LNCAP (cell line): Measurements from ENCODE around the gene MGMT.

Experiments used
- CTCF ChIP-seq: fragments of 450-650 bp; IDR thresholded peaks from 2 replicates; pipeline ENCODE4 v1.5.1; 2017; ENCODE audit warnings: mild to moderate bottlenecking

MGMT gene

GRCh38 chr10:129593953-129594352 is 126.9 kb downstream of the MGMT start:
- no peak for TF ChIP-seq CTCF

GRCh38 chr10:129594811-129595210 is 127.8 kb downstream of the MGMT start:
- TF ChIP-seq CTCF = no peak

GRCh38 chr10:129598413-129598812 is 131.4 kb downstream of the MGMT start:
- no peak for TF ChIP-seq CTCF

DNA sequence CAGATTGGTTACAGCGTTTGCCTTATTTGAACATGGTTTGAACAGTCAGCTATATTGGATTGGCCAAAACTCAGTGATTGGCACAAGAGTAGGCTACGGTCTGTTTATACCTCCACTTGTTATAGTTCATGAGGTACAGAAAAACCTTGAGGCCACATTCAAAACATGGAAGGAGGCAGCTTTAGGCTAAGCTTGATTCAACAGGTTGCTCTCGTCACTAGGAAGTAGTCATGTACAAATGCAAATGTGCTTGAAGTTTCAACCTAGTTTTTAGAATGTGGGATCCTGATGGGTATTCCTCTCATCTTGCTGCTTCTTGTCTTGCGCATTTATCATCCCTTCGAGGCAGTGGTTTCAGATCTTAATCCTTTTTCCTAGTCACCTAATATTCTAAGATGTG is 132.1 kb downstream of the MGMT start:
- TF ChIP-seq CTCF = no peak

GRCh38 chr10:129601737-129602136 is 134.7 kb downstream of the MGMT start:
- no peak for TF ChIP-seq CTCF

- no peak for TF ChIP-seq CTCF
Measured at GRCh38 chr10:129602938-129603535, 136.0 kb downstream of the MGMT start.

DNA sequence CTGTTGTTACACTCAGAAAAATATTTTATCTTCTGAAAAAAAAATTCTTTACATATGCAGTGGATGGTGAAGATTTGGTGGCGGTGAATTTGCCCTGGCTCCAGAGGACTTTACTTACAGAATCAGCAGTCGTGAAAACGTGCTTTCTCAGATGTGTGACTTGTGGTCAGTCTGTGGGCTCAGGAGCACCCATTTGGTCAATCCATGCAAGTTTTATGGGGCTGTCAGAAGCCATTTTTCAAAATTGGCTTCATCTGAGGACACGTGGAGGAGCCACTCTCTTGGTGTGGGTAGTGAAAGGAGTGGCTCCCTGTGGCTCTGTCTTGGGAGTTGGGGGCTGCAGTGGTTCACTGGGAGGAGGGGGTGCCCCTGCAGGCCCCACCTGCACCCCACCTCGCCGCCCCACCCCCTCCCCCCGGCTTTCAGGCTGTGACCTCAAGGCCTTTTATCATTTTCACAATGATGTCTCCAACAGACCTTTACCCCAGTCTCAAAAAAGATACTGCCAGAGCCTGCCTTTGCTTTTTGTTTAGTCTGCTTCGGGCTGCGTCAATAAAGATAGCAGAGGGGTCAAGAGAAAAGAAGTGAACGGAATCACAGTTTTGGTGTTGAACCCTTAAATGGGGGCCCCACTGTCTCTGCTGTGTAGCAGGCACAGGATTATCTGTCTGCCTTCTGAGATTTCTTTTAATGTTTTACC is 137.4 kb downstream of the MGMT start:
- TF ChIP-seq CTCF = no peak
